Loucy (cell line): ENCODE results near the gene XXYLT1.

ENCODE experiments used
- EZH2phosphoT487 ChIP-seq: fragments of 200-600 bp; IDR thresholded peaks from 2 replicates; pipeline ENCODE4 v1.6.1; 2018; ENCODE audit warnings: antibody characterized with exemption, mild to moderate bottlenecking, moderate library complexity, borderline replicate concordance
- TF ChIP-seq, protein P1 (sequence below): fragments of 200-600 bp; sonication (generic); conservative IDR thresholded peaks from 2 replicates; pipeline ENCODE4 v1.5.1; 2014; ENCODE audit warnings: mild to moderate bottlenecking, antibody characterized with exemption, low read length

DNA sequence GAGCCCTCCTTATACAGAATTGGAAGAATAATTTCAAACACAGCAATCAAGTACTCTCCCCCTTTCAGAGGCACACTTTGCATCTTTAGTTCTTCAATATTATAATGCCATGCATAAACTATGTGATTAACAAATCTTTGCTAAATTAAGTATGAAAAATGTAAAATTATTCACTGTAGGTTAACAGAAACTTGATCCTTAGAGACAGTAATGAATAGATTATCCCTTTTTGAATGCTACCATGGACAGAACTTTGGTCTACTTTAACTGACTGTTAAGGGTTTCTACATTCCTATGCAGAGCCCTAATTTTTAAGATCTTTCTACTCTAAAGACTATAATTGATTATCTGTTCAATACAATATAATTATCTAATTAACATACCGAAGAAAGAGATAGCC, 25.7 kb upstream of the XXYLT1 start:
- TF ChIP-seq, protein P1, sequence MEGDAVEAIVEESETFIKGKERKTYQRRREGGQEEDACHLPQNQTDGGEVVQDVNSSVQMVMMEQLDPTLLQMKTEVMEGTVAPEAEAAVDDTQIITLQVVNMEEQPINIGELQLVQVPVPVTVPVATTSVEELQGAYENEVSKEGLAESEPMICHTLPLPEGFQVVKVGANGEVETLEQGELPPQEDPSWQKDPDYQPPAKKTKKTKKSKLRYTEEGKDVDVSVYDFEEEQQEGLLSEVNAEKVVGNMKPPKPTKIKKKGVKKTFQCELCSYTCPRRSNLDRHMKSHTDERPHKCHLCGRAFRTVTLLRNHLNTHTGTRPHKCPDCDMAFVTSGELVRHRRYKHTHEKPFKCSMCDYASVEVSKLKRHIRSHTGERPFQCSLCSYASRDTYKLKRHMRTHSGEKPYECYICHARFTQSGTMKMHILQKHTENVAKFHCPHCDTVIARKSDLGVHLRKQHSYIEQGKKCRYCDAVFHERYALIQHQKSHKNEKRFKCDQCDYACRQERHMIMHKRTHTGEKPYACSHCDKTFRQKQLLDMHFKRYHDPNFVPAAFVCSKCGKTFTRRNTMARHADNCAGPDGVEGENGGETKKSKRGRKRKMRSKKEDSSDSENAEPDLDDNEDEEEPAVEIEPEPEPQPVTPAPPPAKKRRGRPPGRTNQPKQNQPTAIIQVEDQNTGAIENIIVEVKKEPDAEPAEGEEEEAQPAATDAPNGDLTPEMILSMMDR, result no peak
- TF ChIP-seq EZH2phosphoT487, result no peak
